HG03354 (cell line): ENCODE measurements around the gene NFU1.

Experiments used
- ATAC-seq: cut with Tn5 transposase; IDR thresholded peaks from one replicate; pipeline ENCODE4 v1.9.1; 2021; ENCODE audit warnings: mild to moderate bottlenecking; ENCODE audit not compliant: unreplicated experiment, poor library complexity, severe bottlenecking

Gene NFU1

GRCh38 chr2:69393963-69394362, 43.3 kb downstream of the NFU1 start:
- ATAC-seq = no peak

DNA sequence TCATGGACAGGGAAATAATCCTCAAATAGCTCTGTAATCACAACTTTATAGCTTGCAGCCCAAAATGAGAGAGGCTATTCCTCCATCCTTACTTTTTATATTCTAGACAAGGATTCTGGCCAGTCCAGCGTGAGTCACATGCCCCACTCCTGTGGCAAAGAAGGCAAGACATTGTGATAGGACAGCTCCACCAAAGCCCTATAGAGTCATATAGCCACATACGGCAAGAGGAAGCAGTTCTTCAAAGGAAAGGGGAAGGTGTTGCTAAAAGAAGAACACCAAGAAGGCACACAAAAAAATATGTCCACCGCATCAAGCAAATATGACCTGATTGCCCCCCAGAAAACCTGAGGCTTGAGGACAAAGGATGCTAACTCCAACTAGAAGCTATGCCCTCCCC, 46.8 kb downstream of the NFU1 start:
- no peak for ATAC-seq

- ATAC-seq = no peak
Measured at GRCh38 chr2:69390001-69390400, 47.2 kb downstream of the NFU1 start.

- ATAC-seq = no peak
Measured at GRCh38 chr2:69389271-69389670, 48.0 kb downstream of the NFU1 start.

- ATAC-seq = no peak
Measured at GRCh38 chr2:69387770-69388481, 49.3 kb downstream of the NFU1 start.

GRCh38 chr2:69386789-69387734, 50.2 kb downstream of the NFU1 start, which contains the start of gene GFPT1:
GFPT1 (minus strand) TSS chr2:69387227; CDS start chr2:69387071, 156 bp downstream.
- peak; percentile 90 for ATAC-seq

DNA sequence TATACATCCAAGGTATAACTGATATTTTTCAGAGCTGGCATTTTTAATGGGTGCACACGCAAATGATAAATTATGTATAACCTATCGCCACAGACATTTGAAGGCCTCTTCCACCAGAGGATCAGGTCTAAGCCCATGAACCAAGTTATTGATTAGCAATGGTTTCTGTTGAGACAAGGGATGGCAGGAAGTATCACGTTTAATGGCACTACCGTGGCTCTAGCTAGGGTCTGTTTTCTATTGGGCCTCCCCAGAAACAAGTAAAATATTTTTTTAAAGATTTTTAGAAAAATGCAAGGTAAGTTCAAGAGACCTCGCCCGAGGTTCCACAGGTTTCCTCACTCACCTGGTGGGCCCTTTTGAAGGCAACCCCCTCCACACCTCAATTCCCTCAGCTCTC, 50.9 kb downstream of the NFU1 start:
- ATAC-seq = peak; percentile 28

- ATAC-seq = no peak
Measured at GRCh38 chr2:69385443-69386151, 51.6 kb downstream of the NFU1 start.

- ATAC-seq = no peak
Measured at GRCh38 chr2:69384618-69385081, 52.6 kb downstream of the NFU1 start.

DNA sequence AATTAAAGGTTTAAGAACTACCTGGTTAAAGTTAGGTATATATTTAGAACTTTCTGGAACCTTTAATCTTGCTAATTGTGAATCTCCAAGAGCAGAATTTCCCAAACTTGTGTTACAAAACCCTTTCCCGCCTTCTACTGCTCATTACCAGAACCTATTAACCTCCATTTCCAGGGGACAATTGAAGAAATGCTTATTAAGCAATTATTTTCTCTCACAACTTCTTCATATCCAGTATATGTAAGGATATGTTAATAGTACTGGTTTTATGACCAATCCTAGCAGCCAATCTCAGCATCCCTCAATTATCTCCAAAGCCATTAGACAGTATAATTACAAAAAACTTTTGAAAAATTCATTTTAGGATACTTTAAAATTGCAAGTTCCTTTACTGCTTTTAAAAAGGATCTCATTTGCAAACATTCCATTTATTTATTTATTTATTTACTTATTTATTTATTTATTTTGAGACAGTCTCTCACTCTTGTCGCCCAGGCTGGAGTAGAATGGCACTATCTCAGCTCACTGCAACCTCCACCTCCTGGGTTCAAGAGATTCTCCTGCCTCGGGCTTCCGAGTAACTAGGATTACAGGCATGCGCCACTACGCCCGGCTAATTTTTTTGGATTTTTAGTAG, 53.9 kb downstream of the NFU1 start:
- no peak for ATAC-seq

DNA sequence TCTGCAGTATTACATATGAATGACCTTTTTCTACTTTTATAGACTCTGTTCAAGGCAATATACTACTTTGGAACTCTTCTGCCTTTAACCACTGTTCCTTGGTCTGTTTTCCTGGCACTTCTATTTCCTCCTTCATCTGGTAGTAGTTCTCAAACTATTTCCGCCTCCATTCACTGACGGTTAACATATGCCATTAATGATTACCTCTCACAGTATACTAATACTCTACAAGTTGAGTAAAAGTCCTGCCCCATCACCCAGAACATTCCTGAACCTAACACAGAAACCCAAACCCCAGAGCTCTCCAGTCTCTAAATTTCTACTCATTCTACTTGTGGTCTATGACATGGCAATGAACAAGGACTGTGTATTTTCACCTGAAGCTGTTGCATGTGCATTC, 54.7 kb downstream of the NFU1 start:
- no peak for ATAC-seq

GRCh38 chr2:69381337-69381737, 55.9 kb downstream of the NFU1 start:
- ATAC-seq = no peak

DNA sequence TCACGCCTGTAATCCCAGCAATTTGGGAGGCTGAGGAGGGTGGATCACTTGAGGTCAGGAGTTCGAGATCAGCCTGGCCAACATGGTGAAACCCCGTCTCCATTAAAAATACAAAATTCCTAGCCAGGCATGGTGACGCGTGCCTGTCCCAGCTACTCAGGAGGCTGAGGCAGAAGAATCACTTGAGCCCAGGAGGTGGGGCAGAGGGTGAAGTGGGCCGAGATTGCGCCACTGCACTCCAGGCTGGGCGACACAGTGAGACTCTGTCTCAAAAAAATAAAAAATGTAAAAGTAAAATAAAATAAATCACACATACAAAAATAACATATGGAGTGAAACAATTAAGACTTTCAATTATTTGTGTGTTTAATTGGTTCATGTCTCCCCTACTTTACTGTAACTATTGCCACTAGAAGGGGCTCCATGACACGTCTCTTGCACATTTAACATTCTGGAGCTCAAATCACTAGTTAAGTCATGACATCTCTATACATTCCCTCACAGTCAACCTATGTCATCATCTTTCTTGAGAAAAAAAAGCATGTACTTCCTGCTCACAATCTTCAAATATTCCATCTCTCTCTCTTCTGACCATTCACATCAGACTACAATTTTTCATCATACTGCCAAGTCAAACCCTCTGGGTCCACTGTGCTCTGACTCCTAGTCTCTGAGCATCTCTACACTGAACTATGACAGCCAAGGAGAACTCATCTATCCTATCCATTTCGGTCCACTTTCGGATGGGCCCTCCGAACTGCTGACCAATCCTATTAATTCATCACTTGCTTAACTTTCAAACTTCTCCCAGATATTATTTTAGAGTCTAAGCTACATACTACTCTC, 56.9 kb downstream of the NFU1 start:
- no peak for ATAC-seq

GRCh38 chr2:69376403-69376802, 60.8 kb downstream of the NFU1 start:
- no peak for ATAC-seq

DNA sequence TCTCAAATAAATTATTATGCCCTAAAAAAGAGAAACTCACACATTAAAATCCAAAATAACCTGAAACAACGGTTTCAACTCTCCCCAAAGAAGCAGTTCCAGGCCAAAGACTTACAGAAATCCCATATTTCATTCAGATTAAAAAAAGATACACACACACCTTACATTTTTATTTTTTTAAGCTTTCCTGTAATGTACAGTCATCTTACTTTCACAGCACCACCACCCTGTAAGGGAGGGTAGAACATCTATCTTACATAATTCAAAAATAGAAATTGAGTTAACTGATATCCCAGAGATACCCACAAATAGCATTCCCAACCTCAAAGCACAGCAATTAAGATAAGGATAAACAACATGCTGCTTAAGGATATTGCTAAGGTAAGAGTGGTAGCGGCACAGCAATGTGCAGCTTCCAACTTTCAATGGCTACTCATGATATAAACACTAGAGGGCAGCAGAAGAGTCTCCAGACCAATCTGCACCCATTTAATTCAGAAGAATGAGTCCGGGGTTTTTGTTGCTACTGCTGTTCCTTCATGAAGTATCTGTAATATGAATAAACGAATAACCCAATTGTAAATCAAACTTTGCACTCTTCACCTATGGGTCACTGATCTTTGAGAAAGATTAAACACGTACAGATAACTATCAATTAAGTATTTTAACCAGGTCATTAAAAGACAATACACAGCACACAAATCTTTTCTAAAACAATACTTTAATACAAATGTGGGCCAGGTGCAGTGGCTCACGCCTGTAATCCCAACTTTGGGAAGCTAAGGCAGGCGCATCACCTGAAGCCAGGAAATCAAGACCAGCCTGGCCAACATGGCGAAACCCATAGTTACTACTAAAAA, 61.5 kb downstream of the NFU1 start:
- ATAC-seq = no peak

DNA sequence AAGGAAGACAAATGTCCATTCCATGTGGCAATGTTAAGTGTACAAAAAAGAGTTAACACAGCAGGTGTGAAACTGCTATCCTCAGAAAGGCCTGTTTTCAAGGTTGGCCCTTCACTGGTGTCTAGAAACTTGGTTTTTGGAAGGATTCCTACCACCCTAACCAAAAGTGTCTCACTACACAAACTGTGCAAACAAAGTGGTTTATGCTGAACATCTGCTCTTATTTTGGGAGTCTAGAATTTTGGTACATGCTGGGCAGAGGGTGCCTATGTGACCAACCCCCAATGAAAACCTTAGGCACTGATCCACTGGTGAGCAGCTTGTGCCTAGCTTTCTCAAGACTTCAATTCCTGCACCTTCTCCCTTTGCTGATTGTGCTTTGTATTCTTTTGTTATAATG, 64.5 kb downstream of the NFU1 start:
- ATAC-seq = no peak

GRCh38 chr2:69369802-69370201, 67.4 kb downstream of the NFU1 start:
- ATAC-seq = no peak

GRCh38 chr2:69368588-69368987, 68.6 kb downstream of the NFU1 start:
- no peak for ATAC-seq
